ENCODE data around the gene FAAP100. TPM values are rescaled to one million over a fixed set of nuclear protein-coding genes. Genes with fewer than 3 reads are reported as not detected.

Gene FAAP100
- total RNA-seq, 1 donor from 2014 or later, result 13.0 TPM

DNA sequence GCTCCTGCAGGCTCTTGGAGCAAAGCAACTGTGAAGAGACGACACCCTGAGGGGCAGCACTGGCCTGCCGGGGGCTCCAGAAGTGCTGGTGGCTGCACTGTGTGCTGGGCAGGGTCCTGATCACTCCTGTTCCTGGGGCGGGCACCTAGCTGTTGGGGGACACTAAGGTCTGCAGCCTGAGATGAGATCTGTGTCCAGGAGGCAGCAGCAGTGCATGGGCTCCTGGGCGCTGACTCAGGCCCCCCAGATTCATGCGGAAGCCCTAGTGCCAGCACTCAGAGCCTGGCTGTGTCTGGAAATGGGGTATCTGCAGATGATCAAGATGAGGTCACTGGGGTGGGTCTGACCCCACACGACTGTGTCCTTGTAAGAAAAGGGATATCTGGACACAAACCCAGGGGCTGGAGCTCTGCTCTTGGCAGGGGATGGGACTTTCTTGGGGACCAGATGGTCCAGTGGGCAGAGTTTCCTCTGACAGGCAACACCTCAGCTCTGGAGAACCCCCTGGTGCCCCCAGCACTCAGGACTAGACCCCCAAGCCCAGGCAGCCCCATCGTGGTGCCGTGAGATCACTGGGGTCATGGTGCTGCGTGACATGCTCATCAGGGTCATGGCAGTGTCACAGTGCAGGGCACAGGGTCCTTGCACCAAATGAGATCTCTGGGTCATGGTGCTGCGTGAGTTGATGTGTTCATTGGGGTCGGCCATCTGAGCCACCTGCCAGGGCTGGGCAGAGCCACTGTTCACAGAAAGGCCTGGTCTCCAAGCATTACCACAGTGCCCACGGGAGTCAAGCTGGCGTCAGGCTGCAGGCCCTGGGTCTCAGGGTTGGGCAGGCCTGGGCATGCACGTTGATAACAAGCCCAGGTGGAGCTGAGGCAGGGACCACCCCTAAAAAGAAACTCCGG is 9.5 kb downstream of the FAAP100 start:
- intact Hi-C loops (cut with DNase I), result no loop called here
- DNase-seq, result no peak
- no peak for ATAC-seq (ENCODE audit: poor library complexity)

GRCh38 chr17:81541123-81541522 is 11.0 kb downstream of the FAAP100 start:
- intact Hi-C loops (cut with DNase I), result no loop called here
- no peak for DNase-seq
- ATAC-seq (ENCODE audit: poor library complexity), result no peak

GRCh38 chr17:81540676-81541027 is 11.5 kb downstream of the FAAP100 start:
- no peak for DNase-seq
- no peak for ATAC-seq (ENCODE audit: poor library complexity)

DNA sequence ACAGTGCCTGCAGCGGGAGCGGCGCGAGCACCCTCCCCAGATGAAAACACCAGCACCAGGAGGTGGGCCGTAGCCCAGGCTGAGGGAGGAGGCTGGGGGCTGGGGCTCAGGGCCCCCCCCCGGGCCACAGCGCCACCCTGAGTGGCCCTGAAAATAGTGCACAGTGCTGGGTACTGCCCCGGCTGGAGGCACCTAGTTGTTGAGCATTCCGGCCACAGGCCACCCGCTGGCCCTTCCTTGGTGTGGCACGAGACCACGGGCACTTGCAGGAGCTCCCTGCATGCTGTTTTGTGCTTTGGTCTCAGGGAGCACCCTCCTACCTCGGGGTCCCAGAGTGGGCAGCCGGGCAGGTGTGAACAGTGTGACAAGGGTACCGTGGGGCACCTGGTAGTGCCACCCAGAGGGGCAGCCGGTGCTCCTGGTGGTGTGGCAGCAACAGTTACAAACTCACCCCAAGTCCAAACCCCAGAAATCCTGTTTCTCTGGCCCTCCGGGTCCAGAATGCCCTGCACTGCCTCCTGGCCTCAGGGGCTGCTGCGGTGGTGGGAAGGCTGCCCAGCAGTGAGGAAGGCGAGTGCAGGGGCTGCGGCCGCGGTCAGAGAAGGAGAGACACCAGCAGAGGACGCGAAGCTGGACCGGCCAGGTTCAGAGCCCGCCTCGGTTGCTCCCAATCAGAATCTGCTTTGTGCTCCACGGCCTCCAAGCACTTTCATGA is 12.0 kb downstream of the FAAP100 start:
- intact Hi-C loops (cut with DNase I), result no loop called here
- ATAC-seq (ENCODE audit: poor library complexity) (no peak), DNase-seq (no peak)

More at GRCh38 chr17:81540676-81541027, 11.5 kb downstream of the FAAP100 start:
- intact Hi-C loops (cut with DNase I), result no loop called here

GRCh38 chr17:81539571-81539900 is 12.6 kb downstream of the FAAP100 start:
- intact Hi-C loops (cut with DNase I), result no loop called here
- no peak for ATAC-seq (ENCODE audit: poor library complexity)
- no peak for DNase-seq

GRCh38 chr17:81538651-81539570 is 13.2 kb downstream of the FAAP100 start:
- DNase-seq, result no peak
- ATAC-seq (ENCODE audit: poor library complexity), result no peak
- intact Hi-C loops (cut with DNase I), result no loop called here

GRCh38 chr17:81537856-81538555 is 14.1 kb downstream of the FAAP100 start:
- ATAC-seq (ENCODE audit: poor library complexity) (no peak), DNase-seq (no peak)

GRCh38 chr17:81537343-81537855 is 14.8 kb downstream of the FAAP100 start:
- ATAC-seq (ENCODE audit: poor library complexity), result peak; percentile 54
- intact Hi-C loops (cut with DNase I), result no loop called here
- no peak for DNase-seq

More at GRCh38 chr17:81537856-81538555, 14.1 kb downstream of the FAAP100 start:
- intact Hi-C loops (cut with DNase I), result no loop called here

GRCh38 chr17:81536299-81537290 is 15.6 kb downstream of the FAAP100 start:
- ATAC-seq (ENCODE audit: poor library complexity) (peak; percentile 18), DNase-seq (no peak)

GRCh38 chr17:81535480-81536298 is 16.5 kb downstream of the FAAP100 start:
- intact Hi-C loops (cut with DNase I), result no loop called here
- DNase-seq (no peak), ATAC-seq (ENCODE audit: poor library complexity) (no peak)

More at GRCh38 chr17:81536299-81537290, 15.6 kb downstream of the FAAP100 start:
- intact Hi-C loops (cut with DNase I), result no loop called here

DNA sequence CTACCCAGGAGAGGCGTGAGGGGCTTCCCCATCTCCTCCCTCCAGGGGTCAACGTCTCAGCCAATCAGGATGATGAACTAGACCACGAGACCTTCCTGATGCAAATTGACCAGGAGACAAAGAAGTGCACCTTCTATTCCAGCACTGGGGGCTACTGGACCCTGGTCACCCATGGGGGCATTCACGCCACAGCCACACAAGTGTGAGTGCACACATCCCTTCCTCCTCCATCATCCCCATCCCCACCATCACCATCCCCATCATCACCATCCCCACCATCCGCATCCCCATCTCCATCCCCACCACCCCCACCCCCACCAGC is 17.2 kb downstream of the FAAP100 start:
- ATAC-seq (ENCODE audit: poor library complexity) (no peak), DNase-seq (no peak)
- intact Hi-C loops (cut with DNase I), result no loop called here

DNA sequence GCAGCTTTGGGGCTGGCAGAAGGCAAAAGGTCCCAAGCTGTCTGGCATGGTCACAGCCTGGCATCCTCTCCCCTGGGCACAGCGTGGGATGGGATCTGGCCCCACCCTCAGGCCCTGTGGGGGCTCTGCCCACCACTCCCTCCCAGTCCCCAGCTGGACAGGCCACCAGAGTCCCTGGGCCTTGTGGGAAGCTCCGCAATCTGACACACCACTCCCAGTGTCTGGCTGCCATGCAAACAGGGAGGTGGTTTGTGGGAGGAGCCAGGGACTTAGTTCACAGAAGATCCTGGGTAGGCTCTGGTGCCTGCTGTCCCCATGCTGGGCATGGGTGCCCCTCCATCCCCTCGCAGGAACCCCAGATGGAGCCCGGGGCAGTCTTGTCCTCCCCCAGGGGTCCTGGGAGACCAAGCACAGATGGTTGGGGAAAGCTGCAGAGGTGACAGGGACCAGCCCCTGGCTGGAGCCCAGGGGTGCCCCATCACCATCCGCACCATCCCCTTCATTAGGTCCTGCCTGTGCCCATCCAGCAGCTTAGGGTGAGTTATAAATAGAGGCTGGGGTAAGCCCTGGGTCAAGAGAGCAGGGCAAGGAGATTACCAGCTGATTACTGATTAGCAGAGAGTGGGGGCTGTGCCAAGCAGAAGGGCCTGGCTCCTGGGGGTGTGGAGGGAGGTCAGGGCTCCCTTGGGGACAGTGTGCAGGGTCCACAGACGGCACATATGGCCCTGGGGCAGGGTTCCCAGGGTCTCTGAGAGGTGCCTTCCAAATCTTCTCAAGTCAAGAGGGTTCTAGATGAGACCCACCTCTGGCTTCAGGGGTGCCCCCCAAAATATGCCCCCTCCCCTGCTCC is 17.8 kb downstream of the FAAP100 start:
- intact Hi-C loops (cut with DNase I), result no loop called here
- ATAC-seq (ENCODE audit: poor library complexity), result no peak
- no peak for DNase-seq

DNA sequence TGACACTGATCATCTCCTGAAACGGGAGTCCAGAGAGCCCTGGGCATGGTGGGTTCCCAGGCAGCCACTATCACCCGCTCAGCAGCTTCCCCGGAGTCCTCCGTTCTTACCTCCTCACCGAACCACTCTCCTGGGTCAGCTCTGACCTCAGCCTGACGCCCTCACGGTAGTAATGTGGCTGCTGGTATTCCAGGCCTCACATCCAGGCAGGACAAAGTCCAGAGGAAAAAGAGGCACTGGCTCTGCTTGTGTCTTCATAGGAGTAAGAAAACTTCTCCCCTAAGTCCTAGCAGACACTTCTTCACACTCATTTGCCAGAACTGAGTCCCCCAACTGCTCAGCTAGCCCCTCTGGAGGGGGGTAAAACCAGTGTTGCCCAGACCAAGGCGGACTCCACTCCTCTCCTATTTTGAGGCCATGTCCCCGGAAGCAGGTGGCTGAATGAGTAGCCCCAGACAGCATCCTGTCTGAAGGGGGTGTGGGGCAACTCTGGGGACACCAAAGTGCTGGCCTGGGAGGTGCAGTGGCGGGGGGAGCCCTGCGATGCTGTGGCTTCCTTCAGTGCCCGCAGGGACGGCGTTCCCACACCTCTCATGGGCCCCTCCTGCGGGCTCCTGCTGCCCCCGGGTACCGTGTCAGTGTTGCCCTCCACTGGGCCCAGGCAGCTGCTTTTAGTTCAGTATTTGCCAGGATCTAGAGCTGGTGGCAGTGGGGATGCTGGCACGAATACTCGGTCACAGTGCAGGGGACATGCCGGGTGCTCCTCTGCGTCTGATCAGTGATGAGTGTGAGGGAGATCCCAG is 18.6 kb downstream of the FAAP100 start:
- intact Hi-C loops (cut with DNase I), result no loop called here
- ATAC-seq (ENCODE audit: poor library complexity) (no peak), DNase-seq (no peak)

DNA sequence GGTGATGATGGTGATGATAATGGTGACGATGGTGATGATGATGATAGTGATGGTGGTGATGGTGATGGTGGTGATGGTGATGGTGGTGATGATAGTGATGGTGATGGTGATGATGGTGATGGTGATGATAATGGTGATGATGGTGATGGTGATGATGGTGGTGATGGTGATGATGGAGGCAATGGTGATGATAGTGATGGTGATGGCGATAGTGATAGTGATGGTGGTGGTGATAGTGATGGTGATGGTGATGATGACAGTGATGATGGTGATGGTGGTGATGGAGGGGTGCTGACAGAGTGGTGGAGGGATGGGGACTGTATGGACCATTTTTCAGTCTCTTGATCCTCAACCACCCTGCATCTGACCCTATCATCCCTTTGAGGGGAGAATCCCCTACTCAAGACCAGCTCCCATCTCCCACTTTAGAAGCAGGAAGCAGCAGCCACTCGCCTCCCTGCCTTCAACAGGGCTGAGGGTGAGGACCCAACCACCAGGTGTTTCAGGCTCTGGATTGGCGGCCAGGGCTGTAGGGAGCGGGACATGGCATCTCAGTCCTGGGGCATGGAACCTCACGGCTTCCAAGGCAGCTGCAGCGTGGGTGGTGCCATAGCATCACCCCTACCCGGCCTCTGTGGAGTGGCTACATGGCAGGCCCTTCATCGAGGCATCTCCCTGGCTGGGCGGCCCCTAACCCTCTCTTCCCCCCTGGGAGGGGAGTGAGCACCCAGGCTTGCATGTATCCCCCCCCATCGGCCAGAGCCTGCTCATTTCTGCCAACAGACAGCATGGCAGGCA is 19.5 kb downstream of the FAAP100 start:
- intact Hi-C loops (cut with DNase I), result no loop called here
- no peak for DNase-seq

More for the DNA sequence above, 19.5 kb downstream of the FAAP100 start:
- ATAC-seq (ENCODE audit: poor library complexity), result no peak
